WTC11 (cell line): Measurements from ENCODE around the gene SERPING1.

Experiments
- NFE2L1 ChIP-seq: sonication (generic); formaldehyde crosslinking; IDR thresholded peaks from 2 replicates; pipeline ENCODE4 v1.8.1; 2023; ENCODE audit warnings: missing genetic modification reagents
- TF ChIP-seq, protein P1 (sequence below): fragments of 200-600 bp; IDR thresholded peaks from 2 replicates; pipeline ENCODE4 v1.8.0; 2022; ENCODE audit warnings: antibody characterized with exemption
- TF ChIP-seq, protein P2 (sequence below): sonication (generic); formaldehyde crosslinking; conservative IDR thresholded peaks from 2 replicates; pipeline ENCODE4 v1.8.1; 2023; ENCODE audit warnings: mild to moderate bottlenecking, low read depth, missing genetic modification reagents, moderate library complexity

DNA sequence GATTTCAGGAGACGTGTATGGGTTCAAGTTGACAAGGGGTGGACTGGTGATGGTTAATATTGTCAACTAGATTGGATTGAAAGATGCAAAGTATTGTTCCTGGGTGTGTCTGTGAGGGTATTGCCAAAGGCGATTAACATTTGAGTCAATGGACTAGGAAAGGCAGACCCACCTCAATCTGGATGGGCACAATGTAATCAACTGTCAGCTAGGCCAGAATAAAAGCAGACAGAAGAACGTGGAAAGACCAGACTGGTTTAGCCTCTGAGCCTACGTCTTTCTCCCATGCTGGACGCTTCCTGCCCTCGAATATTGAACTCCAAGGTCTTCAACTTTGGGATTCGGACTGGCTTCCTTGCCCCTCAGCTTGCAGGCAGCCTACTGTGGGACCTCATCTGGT is 53.9 kb downstream of the SERPING1 start:
- TF ChIP-seq, protein P1, sequence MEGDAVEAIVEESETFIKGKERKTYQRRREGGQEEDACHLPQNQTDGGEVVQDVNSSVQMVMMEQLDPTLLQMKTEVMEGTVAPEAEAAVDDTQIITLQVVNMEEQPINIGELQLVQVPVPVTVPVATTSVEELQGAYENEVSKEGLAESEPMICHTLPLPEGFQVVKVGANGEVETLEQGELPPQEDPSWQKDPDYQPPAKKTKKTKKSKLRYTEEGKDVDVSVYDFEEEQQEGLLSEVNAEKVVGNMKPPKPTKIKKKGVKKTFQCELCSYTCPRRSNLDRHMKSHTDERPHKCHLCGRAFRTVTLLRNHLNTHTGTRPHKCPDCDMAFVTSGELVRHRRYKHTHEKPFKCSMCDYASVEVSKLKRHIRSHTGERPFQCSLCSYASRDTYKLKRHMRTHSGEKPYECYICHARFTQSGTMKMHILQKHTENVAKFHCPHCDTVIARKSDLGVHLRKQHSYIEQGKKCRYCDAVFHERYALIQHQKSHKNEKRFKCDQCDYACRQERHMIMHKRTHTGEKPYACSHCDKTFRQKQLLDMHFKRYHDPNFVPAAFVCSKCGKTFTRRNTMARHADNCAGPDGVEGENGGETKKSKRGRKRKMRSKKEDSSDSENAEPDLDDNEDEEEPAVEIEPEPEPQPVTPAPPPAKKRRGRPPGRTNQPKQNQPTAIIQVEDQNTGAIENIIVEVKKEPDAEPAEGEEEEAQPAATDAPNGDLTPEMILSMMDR = no peak
- TF ChIP-seq, protein P2, sequence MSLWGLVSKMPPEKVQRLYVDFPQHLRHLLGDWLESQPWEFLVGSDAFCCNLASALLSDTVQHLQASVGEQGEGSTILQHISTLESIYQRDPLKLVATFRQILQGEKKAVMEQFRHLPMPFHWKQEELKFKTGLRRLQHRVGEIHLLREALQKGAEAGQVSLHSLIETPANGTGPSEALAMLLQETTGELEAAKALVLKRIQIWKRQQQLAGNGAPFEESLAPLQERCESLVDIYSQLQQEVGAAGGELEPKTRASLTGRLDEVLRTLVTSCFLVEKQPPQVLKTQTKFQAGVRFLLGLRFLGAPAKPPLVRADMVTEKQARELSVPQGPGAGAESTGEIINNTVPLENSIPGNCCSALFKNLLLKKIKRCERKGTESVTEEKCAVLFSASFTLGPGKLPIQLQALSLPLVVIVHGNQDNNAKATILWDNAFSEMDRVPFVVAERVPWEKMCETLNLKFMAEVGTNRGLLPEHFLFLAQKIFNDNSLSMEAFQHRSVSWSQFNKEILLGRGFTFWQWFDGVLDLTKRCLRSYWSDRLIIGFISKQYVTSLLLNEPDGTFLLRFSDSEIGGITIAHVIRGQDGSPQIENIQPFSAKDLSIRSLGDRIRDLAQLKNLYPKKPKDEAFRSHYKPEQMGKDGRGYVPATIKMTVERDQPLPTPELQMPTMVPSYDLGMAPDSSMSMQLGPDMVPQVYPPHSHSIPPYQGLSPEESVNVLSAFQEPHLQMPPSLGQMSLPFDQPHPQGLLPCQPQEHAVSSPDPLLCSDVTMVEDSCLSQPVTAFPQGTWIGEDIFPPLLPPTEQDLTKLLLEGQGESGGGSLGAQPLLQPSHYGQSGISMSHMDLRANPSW (CRISPR knock-in tag) = no peak
- TF ChIP-seq NFE2L1 (CRISPR knock-in tag) = no peak
